Activated T-cell treated with anti-CD3 and anti-CD28 coated beads, Interleukin-2, amount 50 U/mL, for 1 hour (primary cell): ENCODE results near the gene ZBTB42.

Experiments used
- DNase-seq: peaks from one replicate; pipeline ENCODE4 v3.0.0-alpha.2; 2020

ZBTB42 gene

DNA sequence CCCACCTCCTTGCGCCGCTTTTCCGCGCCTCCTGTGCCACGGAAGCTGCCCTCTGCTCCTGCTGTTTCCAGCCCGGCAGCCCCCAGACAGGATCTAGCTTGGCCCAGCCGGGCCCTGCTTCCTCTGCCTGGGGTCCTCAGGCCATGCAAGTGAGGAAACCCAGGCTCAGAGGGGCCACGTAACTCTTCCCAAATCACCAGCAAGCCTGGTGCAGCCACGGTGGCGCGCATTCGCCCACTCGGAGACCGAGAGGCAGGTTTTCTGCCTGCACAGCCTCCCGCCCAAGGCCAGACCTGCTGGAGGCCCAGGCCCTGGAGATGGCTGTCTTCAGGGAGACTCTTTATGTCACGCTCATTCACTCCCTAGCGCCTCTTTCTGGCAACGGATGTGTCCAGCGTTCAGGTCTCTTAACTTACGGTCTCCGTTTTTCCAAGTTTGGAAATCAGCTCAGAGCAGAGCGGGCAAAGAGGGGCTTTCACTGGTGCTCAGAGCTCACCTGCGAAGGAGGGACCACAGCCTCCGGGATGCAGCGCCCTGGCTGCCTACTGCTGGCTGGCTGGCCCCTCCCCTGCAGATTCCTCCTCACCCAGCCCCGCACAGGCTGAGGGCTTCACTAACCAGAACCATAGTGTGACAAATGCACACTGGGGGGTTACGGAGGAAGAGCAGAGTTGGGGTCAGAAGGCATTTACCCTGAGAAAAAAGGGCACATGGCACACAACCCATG lies 43.6 kb downstream of the ZBTB42 start:
- no peak for DNase-seq

DNA sequence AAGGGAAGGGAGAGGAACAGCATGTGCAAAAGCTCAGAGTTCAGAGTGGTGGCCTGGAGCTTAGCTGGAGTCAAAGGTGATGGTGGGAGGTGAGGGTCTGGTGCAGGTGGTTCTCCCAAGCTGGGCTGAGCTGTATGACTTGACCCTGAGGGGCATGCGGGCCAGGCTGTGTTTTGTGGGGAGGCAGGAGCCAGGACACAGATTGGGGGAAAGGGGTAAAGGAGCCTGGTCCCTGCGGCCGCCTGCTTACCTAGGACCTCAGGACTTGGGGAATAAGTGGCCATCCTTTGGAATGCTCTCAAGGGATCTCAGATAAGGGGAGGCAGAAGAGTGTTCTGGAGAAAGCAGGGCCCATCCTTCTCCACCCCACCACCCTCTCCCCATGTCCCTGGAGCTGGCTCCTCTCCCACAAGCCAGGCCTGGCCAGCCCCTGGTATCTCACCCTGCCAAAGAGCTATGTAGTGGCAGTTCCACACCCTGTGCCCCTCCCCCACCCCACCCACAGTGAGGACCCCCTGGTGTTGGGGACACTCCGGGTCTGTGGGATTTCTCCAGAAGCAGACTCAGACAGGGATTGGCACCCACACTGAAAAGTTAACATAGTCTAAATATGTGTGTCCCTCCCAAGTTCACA lies 44.2 kb downstream of the ZBTB42 start:
- DNase-seq, result no peak

DNA sequence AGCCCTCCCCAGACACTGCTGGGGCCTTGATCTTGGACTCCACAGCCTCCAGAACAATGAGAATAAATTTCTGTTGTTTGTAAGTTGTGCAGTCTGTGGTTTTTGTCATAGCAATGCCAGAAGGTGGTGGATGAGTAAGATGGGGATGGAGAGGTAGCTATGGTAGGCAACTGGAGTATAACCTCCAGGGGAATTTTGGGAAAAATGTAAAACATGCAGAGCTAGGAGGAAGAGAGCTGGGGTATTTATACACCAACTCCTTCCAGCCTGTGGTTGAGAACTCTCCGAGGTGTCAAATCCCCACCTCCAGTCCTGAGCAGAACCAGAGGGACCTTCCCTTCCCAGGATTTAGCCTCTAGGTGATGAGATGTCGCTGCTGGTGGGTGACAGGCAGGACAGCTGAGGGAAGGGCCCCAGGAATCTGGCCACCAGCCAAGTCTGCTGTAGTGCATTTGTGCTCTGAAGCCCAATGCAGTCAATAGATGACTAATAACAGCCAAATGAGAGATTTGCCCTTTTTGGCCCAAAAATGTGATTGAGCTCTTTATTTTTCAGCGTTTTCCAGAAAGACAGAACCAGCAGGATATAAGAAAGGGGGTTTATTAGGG lies 45.0 kb downstream of the ZBTB42 start:
- no peak for DNase-seq

DNA sequence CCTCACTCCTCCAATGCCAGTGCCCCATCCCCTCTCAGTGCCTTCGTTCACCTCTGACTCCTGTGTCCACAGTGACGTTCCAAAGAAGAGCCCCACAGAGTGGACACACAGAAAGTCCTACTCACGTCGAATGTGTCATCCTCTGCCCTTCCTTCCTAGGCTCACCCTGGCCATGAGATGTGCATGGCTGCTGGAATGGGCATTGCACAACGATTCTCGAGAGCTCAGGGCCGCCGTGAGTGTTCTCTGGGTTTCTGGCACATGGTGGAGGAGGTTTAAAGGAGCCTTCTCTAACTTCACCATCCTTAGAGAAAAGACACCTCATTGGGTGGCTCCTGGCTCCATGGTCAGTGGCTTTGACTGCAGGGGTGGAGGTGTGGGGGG lies 51.4 kb downstream of the ZBTB42 start:
- no peak for DNase-seq
